Left ventricle myocardium inferior (tissue), 1 donor: ENCODE measurements around the gene STRN. TPM values are rescaled to one million over a fixed set of nuclear protein-coding genes. Genes with fewer than 3 reads are reported as not detected.

Experiments
- DNase-seq: peaks from one replicate; pipeline ENCODE4 v3.0.0-alpha.2; 2020
- H3K27ac ChIP-seq: fragments of 200-600 bp; replicated peaks from 2 replicates; pipeline ENCODE4 v1.8.0; 2021
- H3K27me3 ChIP-seq: fragments of 200-600 bp; 2 replicates; pipeline ENCODE4 v1.8.0; 2021; ENCODE audit warnings: low read depth
- H3K36me3 ChIP-seq: fragments of 200-600 bp; 2 replicates; pipeline ENCODE4 v1.8.0; 2021
- H3K4me1 ChIP-seq: fragments of 200-600 bp; 2 replicates; pipeline ENCODE4 v1.8.0; 2021
- H3K4me3 ChIP-seq: fragments of 200-600 bp; 2 replicates; pipeline ENCODE4 v1.8.0; 2021; ENCODE audit warnings: mild to moderate bottlenecking, moderate library complexity
- H3K9me3 ChIP-seq: fragments of 200-600 bp; replicated peaks from 2 replicates; pipeline ENCODE4 v1.8.0; 2021
- intact Hi-C: fragments of 100-400 bp; cut with micrococcal nuclease; formaldehyde crosslinking; loops from one replicate; pipeline ENCODE4 v1.11.0; 2022
- total RNA-seq: library from RNA; stranded (reverse); fragmentation: NEBNext Ultra II Directional; extraction: Animal tissue kit (Norgen Biotek cat#: 25700); gene quantifications from one replicate; pipeline ENCODE4 v1.2.1, GENCODE V29; 2021
- TF ChIP-seq, protein P1 (sequence below): fragments of 200-600 bp; IDR thresholded peaks from 2 replicates; pipeline ENCODE4 v1.8.0; 2021; ENCODE audit warnings: antibody characterized with exemption, mild to moderate bottlenecking, borderline replicate concordance
- donor health status: DM: no; HTN: yes; CAD: no; lungs with severe emphysema.

The STRN gene
- total RNA-seq, 1 donor from 2014 or later = 55.2 TPM

GRCh38 chr2:36797324-36798070, 168.8 kb downstream of the STRN start:
- H3K36me3 ChIP-seq = no peaks in the 10 kb centered on the region
- no peak for DNase-seq
- no peak overlapping the region for H3K4me3 ChIP-seq
- H3K27ac ChIP-seq = no peak overlapping the region
- TF ChIP-seq, protein P1, sequence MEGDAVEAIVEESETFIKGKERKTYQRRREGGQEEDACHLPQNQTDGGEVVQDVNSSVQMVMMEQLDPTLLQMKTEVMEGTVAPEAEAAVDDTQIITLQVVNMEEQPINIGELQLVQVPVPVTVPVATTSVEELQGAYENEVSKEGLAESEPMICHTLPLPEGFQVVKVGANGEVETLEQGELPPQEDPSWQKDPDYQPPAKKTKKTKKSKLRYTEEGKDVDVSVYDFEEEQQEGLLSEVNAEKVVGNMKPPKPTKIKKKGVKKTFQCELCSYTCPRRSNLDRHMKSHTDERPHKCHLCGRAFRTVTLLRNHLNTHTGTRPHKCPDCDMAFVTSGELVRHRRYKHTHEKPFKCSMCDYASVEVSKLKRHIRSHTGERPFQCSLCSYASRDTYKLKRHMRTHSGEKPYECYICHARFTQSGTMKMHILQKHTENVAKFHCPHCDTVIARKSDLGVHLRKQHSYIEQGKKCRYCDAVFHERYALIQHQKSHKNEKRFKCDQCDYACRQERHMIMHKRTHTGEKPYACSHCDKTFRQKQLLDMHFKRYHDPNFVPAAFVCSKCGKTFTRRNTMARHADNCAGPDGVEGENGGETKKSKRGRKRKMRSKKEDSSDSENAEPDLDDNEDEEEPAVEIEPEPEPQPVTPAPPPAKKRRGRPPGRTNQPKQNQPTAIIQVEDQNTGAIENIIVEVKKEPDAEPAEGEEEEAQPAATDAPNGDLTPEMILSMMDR = no peak
- H3K9me3 ChIP-seq = no peaks in the 10 kb centered on the region
- peaks cover 27% of the 10 kb centered on the region for H3K27me3 ChIP-seq
- H3K4me1 ChIP-seq = no peaks in the 10 kb centered on the region
- intact Hi-C loops = no loop called here

Other genes with a start within 250 kb of the STRN start
- gene HEATR5B, start 117.8 kb upstream of the STRN start, total RNA-seq = 20.0 TPM
- gene GPATCH11, start 118.0 kb upstream of the STRN start, total RNA-seq = 6.3 TPM
- gene EIF2AK2, start 190.4 kb upstream of the STRN start, total RNA-seq = 23.8 TPM
- gene SULT6B1, start 222.1 kb upstream of the STRN start, total RNA-seq = not detected
- 61.3 TPM for gene CEBPZOS, start 230.0 kb upstream of the STRN start, total RNA-seq